Natural killer cell (primary cell): ENCODE measurements around the gene EPHA6. TPM values are rescaled to one million over a fixed set of nuclear protein-coding genes. Genes with fewer than 3 reads are reported as not detected.

Experiments used
- ATAC-seq, 3 donors: fragments of 150-1000 bp in 2 of 3; fragments of 200-7000 bp in 1 of 3; cut with Tn5 transposase; 1 replicate in 1 of 3; 2 replicates in 2 of 3; pipeline ENCODE4 v1.10.0; 2021; ENCODE audit warnings: mild to moderate bottlenecking in 2 of 3, moderate library complexity in 2 of 3
- DNase-seq, 2 donors: peaks; one replicate each; pipeline versions ENCODE4 v3.0.0 to v3.0.0-alpha.2; 2013 to 2021; ENCODE audit warnings: mixed read lengths in 1 of 2
- H3K27ac ChIP-seq: one replicate; pipeline ENCODE4 v1.5.1; 2013; ENCODE audit warnings: mild to moderate bottlenecking, low read length
- H3K27me3 ChIP-seq: one replicate; pipeline ENCODE4 v1.6.1; 2013; ENCODE audit warnings: low read length; ENCODE audit not compliant: control insufficient read depth, insufficient read depth
- H3K36me3 ChIP-seq: one replicate; pipeline ENCODE4 v1.6.1; 2013; ENCODE audit warnings: low read length; ENCODE audit not compliant: control insufficient read depth, insufficient read depth
- H3K4me1 ChIP-seq: one replicate; pipeline ENCODE4 v1.6.1; 2013; ENCODE audit warnings: low read length; ENCODE audit not compliant: control insufficient read depth, insufficient read depth
- H3K4me3 ChIP-seq: one replicate; pipeline ENCODE4 v1.5.1; 2013; ENCODE audit warnings: low read length
- H3K9me3 ChIP-seq: one replicate; pipeline ENCODE4 v1.6.1; 2013; ENCODE audit warnings: low read length; ENCODE audit not compliant: control insufficient read depth, insufficient read depth
- H3K27ac Mint-ChIP-seq, 2 donors: one replicate each; pipeline ENCODE4 v1.8.0; 2022; ENCODE audit warnings: mild to moderate bottlenecking in 2 of 2, mixed read lengths in 2 of 2, moderate library complexity in 1 of 2
- H3K27me3 Mint-ChIP-seq, 2 donors: one replicate each; pipeline ENCODE4 v1.8.0; 2022; ENCODE audit warnings: low read depth in 2 of 2, mixed read lengths in 2 of 2
- H3K36me3 Mint-ChIP-seq: one replicate; pipeline ENCODE4 v1.8.0; 2022; ENCODE audit warnings: mixed read lengths
- H3K4me1 Mint-ChIP-seq, 2 donors: one replicate each; pipeline ENCODE4 v1.8.0; 2022; ENCODE audit warnings: mixed read lengths in 2 of 2
- H3K4me3 Mint-ChIP-seq: one replicate; pipeline ENCODE4 v1.8.0; 2022; ENCODE audit warnings: mild to moderate bottlenecking, moderate library complexity, mixed read lengths
- H3K9me3 Mint-ChIP-seq, 2 donors: one replicate each; pipeline ENCODE4 v1.8.0; 2022; ENCODE audit warnings: mixed read lengths in 2 of 2
- CTCF ChIP-seq: fragments of 200-600 bp; IDR thresholded peaks from one replicate; pipeline ENCODE4 v1.8.0; 2022; ENCODE audit warnings: antibody characterized with exemption
- WGBS: methylation state at CpG from one replicate; pipeline ENCODE4 v1.1.7; 2013; ENCODE audit warnings: missing lambda C conversion rate; ENCODE audit not compliant: insufficient coverage; 5-methylcytosine and 5-hydroxymethylcytosine counted together
- intact Hi-C: fragments of 100-400 bp; cut with micrococcal nuclease; formaldehyde crosslinking; loops from one replicate; pipeline ENCODE4 v1.14.2; 2022
- total RNA-seq, 4 donors: library from RNA; stranded (reverse); fragments of 120-200 nt in 1 of 4; gene quantifications; one replicate each; pipeline versions ENCODE4 v1.2.3 to v1.2.4, GENCODE V29; 2013 to 2022

The EPHA6 gene
- total RNA-seq, 3 donors from 2014 or later (not counting 1 experiment from before 2014, with no cell fraction given): not detected

- Histone ChIP-seq H3K9me3 (no peaks in the 10 kb centered on the region), H3K4me3 (no peak overlapping the region), H3K27ac (no peak overlapping the region), H3K36me3 (no peaks in the 10 kb centered on the region), H3K27me3 (no peaks in the 10 kb centered on the region), H3K4me1 (no peaks in the 10 kb centered on the region)
- intact Hi-C loops: no loop called here
- TF ChIP-seq CTCF: no peak
- Mint-ChIP-seq H3K4me3 (no peak overlapping the region), H3K36me3 (no peaks in the 10 kb centered on the region), H3K9me3 (peaks cover 11 to 15% of the 10 kb centered on the region in 2 donors), H3K27ac (no peak overlapping the region), H3K27me3 (no peaks in the 10 kb centered on the region), H3K4me1 (no peaks in the 10 kb centered on the region)
- 82% methylated on average over 1 of the region's 1 CpG for WGBS
- ATAC-seq (no peak), DNase-seq (no peak)
Measured at GRCh38 chr3:97228966-97229365, 414.6 kb downstream of the EPHA6 start.

GRCh38 chr3:97230486-97230885 lies 416.1 kb downstream of the EPHA6 start:
- ATAC-seq: no peak
- no peaks in the 10 kb centered on the region for H3K4me1 ChIP-seq
- Mint-ChIP-seq H3K4me3 (no peak overlapping the region), H3K4me1 (no peaks in the 10 kb centered on the region), H3K36me3 (no peaks in the 10 kb centered on the region), H3K27me3 (no peaks in the 10 kb centered on the region), H3K9me3 (peaks cover 16 to 22% of the 10 kb centered on the region in 2 donors), H3K27ac (no peak overlapping the region)
- no peaks in the 10 kb centered on the region for H3K27me3 ChIP-seq
- TF ChIP-seq CTCF: no peak
- intact Hi-C loops: no loop called here
- no peak overlapping the region for H3K4me3 ChIP-seq
- WGBS: 77% methylated on average over 2 of the region's 3 CpGs
- DNase-seq: no peak
- no peaks in the 10 kb centered on the region for H3K9me3 ChIP-seq
- no peak overlapping the region for H3K27ac ChIP-seq
- no peaks in the 10 kb centered on the region for H3K36me3 ChIP-seq

- intact Hi-C loops: no loop called here
- H3K4me3 ChIP-seq: no peak overlapping the region
- no peaks in the 10 kb centered on the region for H3K4me1 ChIP-seq
- H3K27me3 Mint-ChIP-seq: no peaks in the 10 kb centered on the region
- no peak for TF ChIP-seq CTCF
- H3K27ac Mint-ChIP-seq: no peak overlapping the region
- H3K27me3 ChIP-seq: no peaks in the 10 kb centered on the region
- peaks cover 17 to 26% of the 10 kb centered on the region in 2 donors for H3K9me3 Mint-ChIP-seq
- no peak overlapping the region for H3K27ac ChIP-seq
- ATAC-seq (no peak), DNase-seq (no peak)
- no peaks in the 10 kb centered on the region for H3K9me3 ChIP-seq
- no peaks in the 10 kb centered on the region for H3K36me3 ChIP-seq
- no peak overlapping the region for H3K4me3 Mint-ChIP-seq
- 77% methylated on average over 3 of the region's 5 CpGs for WGBS
- H3K36me3 Mint-ChIP-seq: no peaks in the 10 kb centered on the region
- no peaks in the 10 kb centered on the region for H3K4me1 Mint-ChIP-seq
Measured at GRCh38 chr3:97232393-97233034, 418.1 kb downstream of the EPHA6 start.

GRCh38 chr3:97235179-97235578 lies 420.8 kb downstream of the EPHA6 start:
- no peaks in the 10 kb centered on the region for H3K27me3 Mint-ChIP-seq
- no peaks in the 10 kb centered on the region for H3K36me3 Mint-ChIP-seq
- peaks cover 19 to 25% of the 10 kb centered on the region in 2 donors for H3K9me3 Mint-ChIP-seq
- no peak overlapping the region for H3K27ac ChIP-seq
- no peaks in the 10 kb centered on the region for H3K9me3 ChIP-seq
- ATAC-seq (no peak), DNase-seq (no peak)
- intact Hi-C loops: no loop called here
- no peak overlapping the region for H3K27ac Mint-ChIP-seq
- H3K4me3 Mint-ChIP-seq: no peak overlapping the region
- H3K36me3 ChIP-seq: no peaks in the 10 kb centered on the region
- TF ChIP-seq CTCF: no peak
- no peaks in the 10 kb centered on the region for H3K4me1 Mint-ChIP-seq
- no peaks in the 10 kb centered on the region for H3K27me3 ChIP-seq
- no peaks in the 10 kb centered on the region for H3K4me1 ChIP-seq
- H3K4me3 ChIP-seq: no peak overlapping the region
